H9 (cell line): ENCODE measurements around the gene C11orf21. TPM values are rescaled to one million over a fixed set of nuclear protein-coding genes. Genes with fewer than 3 reads are reported as not detected.

Experiments used
- DNase-seq: peaks from one replicate; pipeline ENCODE4 v3.0.0-alpha.2; 2017
- H2AFZ ChIP-seq: one replicate; pipeline ENCODE4 v1.6.1; 2013; ENCODE audit warnings: mild to moderate bottlenecking, low read length, control low read depth, moderate library complexity
- H2AK5ac ChIP-seq: 2 replicates; pipeline ENCODE4 v1.6.1; 2013; ENCODE audit warnings: low read length, control low read depth, mixed read lengths; ENCODE audit not compliant: insufficient read length
- H2BK120ac ChIP-seq: one replicate; pipeline ENCODE4 v1.6.1; 2013; ENCODE audit warnings: low read depth, mild to moderate bottlenecking, low read length, control low read depth, inconsistent platforms; ENCODE audit not compliant: poor library complexity, severe bottlenecking
- H2BK12ac ChIP-seq: 2 replicates; pipeline ENCODE4 v1.6.1; 2013; ENCODE audit warnings: low read length, control low read depth, mixed read lengths, low read depth; ENCODE audit not compliant: insufficient read length
- H2BK15ac ChIP-seq: 2 replicates; pipeline ENCODE4 v1.6.1; 2013; ENCODE audit warnings: low read depth, low read length, control low read depth
- H2BK20ac ChIP-seq: one replicate; pipeline ENCODE4 v1.6.1; 2013; ENCODE audit warnings: low read depth, mild to moderate bottlenecking, low read length, control low read depth, inconsistent platforms; ENCODE audit not compliant: poor library complexity, severe bottlenecking
- H2BK5ac ChIP-seq: 2 replicates; pipeline ENCODE4 v1.6.1; 2013; ENCODE audit warnings: low read length, control low read depth, mixed read lengths; ENCODE audit not compliant: insufficient read length
- H3K14ac ChIP-seq: 2 replicates; pipeline ENCODE4 v1.6.1; 2013; ENCODE audit warnings: low read length, control low read depth; ENCODE audit not compliant: insufficient read depth
- H3K18ac ChIP-seq: 2 replicates; pipeline ENCODE4 v1.6.1; 2013; ENCODE audit warnings: low read depth, mild to moderate bottlenecking, mixed read lengths, low read length, control low read depth; ENCODE audit not compliant: insufficient read length
- H3K23ac ChIP-seq: 2 replicates; pipeline ENCODE4 v1.6.1; 2013; ENCODE audit warnings: low read length, control low read depth, mixed read lengths, low read depth; ENCODE audit not compliant: insufficient read length
- H3K23me2 ChIP-seq: 2 replicates; pipeline ENCODE4 v1.6.1; 2013; ENCODE audit warnings: low read depth, mild to moderate bottlenecking, mixed read lengths, low read length, control low read depth; ENCODE audit not compliant: insufficient read length, poor library complexity, severe bottlenecking
- H3K27ac ChIP-seq: 2 replicates; pipeline ENCODE4 v1.5.1; 2013; ENCODE audit warnings: low read length, control low read depth, mixed read lengths, low read depth; ENCODE audit not compliant: insufficient read length
- H3K27me3 ChIP-seq: 2 replicates; pipeline ENCODE4 v1.6.1; 2013; ENCODE audit warnings: low read length, control low read depth, inconsistent platforms; ENCODE audit not compliant: insufficient read depth
- H3K4ac ChIP-seq: 2 replicates; pipeline ENCODE4 v1.6.1; 2013; ENCODE audit warnings: low read depth, mild to moderate bottlenecking, control low read depth, inconsistent platforms, low read length, moderate library complexity
- H3K4me1 ChIP-seq: 2 replicates; pipeline ENCODE4 v1.6.1; 2013; ENCODE audit warnings: low read length, control low read depth, inconsistent platforms; ENCODE audit not compliant: insufficient read depth
- H3K4me2 ChIP-seq: 2 replicates; pipeline ENCODE4 v1.6.1; 2013; ENCODE audit warnings: low read length, control low read depth, mixed read lengths; ENCODE audit not compliant: insufficient read length, insufficient read depth
- H3K56ac ChIP-seq: 2 replicates; pipeline ENCODE4 v1.6.1; 2013; ENCODE audit warnings: low read depth, mild to moderate bottlenecking, mixed read lengths, low read length, control low read depth; ENCODE audit not compliant: insufficient read length
- H3K79me1 ChIP-seq: 2 replicates; pipeline ENCODE4 v1.6.1; 2013; ENCODE audit warnings: low read depth, mild to moderate bottlenecking, moderate library complexity, low read length, control low read depth, inconsistent platforms; ENCODE audit not compliant: insufficient read depth, poor library complexity, severe bottlenecking
- H3K79me2 ChIP-seq: 2 replicates; pipeline ENCODE4 v1.6.1; 2013; ENCODE audit warnings: low read length, control low read depth, inconsistent platforms; ENCODE audit not compliant: insufficient read depth
- H3K9ac ChIP-seq: 2 replicates; pipeline ENCODE4 v1.6.1; 2013; ENCODE audit warnings: low read length, control low read depth, mixed read lengths; ENCODE audit not compliant: insufficient read length; ENCODE audit errors: extremely low read depth
- H3K9me3 ChIP-seq: one replicate; pipeline ENCODE4 v1.6.1; 2013; ENCODE audit warnings: low read depth, low read length, inconsistent platforms; ENCODE audit not compliant: control insufficient read depth
- H3T11ph ChIP-seq: one replicate; pipeline ENCODE4 v1.6.1; 2013; ENCODE audit warnings: mild to moderate bottlenecking, low read length, control low read depth, inconsistent platforms
- H4K20me1 ChIP-seq: one replicate; pipeline ENCODE4 v1.6.1; 2013; ENCODE audit not compliant: control insufficient read depth, insufficient read length, insufficient read depth
- H4K5ac ChIP-seq: 2 replicates; pipeline ENCODE4 v1.6.1; 2013; ENCODE audit warnings: low read depth, mild to moderate bottlenecking, mixed read lengths, low read length, control low read depth; ENCODE audit not compliant: insufficient read length
- H4K8ac ChIP-seq: replicated peaks from 2 replicates; pipeline ENCODE4 v1.6.1; 2013; ENCODE audit warnings: low read length, control low read depth, mixed read lengths, low read depth; ENCODE audit not compliant: insufficient read length
- H4K91ac ChIP-seq: 2 replicates; pipeline ENCODE4 v1.6.1; 2013; ENCODE audit warnings: low read depth, mild to moderate bottlenecking, moderate library complexity, mixed read lengths, low read length, control low read depth; ENCODE audit not compliant: insufficient read length
- H3K27ac Mint-ChIP-seq, 3 experiments: 2 replicates in 2 of 3; 3 replicates in 1 of 3; pipeline ENCODE4 v1.8.0; 2020 to 2021; ENCODE audit warnings: mixed read lengths in 3 of 3, mild to moderate bottlenecking in 1 of 3, moderate library complexity in 1 of 3
- H3K27me3 Mint-ChIP-seq: 2 replicates; pipeline ENCODE4 v1.8.0; 2021; ENCODE audit warnings: low read depth, mild to moderate bottlenecking, moderate library complexity, mixed read lengths
- H3K36me3 Mint-ChIP-seq, 3 experiments: 2 replicates in 2 of 3; 3 replicates in 1 of 3; pipeline ENCODE4 v1.8.0; 2020 to 2021; ENCODE audit warnings: low read depth in 3 of 3, mixed read lengths in 3 of 3; ENCODE audit not compliant: insufficient read depth in 1 of 3
- H3K4me1 Mint-ChIP-seq, 2 experiments: 2 replicates each; pipeline ENCODE4 v1.8.0; 2020; ENCODE audit warnings: mixed read lengths in 2 of 2
- H3K4me3 Mint-ChIP-seq, 2 experiments: 2 replicates in 1 of 2; 3 replicates in 1 of 2; pipeline ENCODE4 v1.8.0; 2020 to 2021; ENCODE audit warnings: mild to moderate bottlenecking in 2 of 2, mixed read lengths in 2 of 2, moderate library complexity in 1 of 2
- H3K9me3 Mint-ChIP-seq, 2 experiments: 2 replicates in 1 of 2; 3 replicates in 1 of 2; pipeline ENCODE4 v1.8.0; 2020; ENCODE audit warnings: mild to moderate bottlenecking in 2 of 2, mixed read lengths in 2 of 2, moderate library complexity in 1 of 2
- WGBS: extraction: QIAGEN DNeasy Blood & Tissue Kit; methylation state at CpG from one replicate; pipeline ENCODE4 v1.1.7; 2013; ENCODE audit warnings: missing lambda C conversion rate, low lambda C conversion rate, mixed read lengths; ENCODE audit not compliant: insufficient read length; ENCODE audit errors: extremely low coverage; 5-methylcytosine and 5-hydroxymethylcytosine counted together
- total RNA-seq: library from RNA; stranded (reverse); gene quantifications from 2 replicates; pipeline ENCODE4 v1.2.1, GENCODE V29; 2021
- TF ChIP-seq, protein P1 (sequence below): fragments of 200-600 bp; sonication (generic); conservative IDR thresholded peaks from 3 replicates; pipeline ENCODE4 v1.8.0; 2021; ENCODE audit warnings: antibody characterized with exemption, mild to moderate bottlenecking

The C11orf21 gene
- total RNA-seq, 1 experiment from 2014 or later, result not detected

DNA sequence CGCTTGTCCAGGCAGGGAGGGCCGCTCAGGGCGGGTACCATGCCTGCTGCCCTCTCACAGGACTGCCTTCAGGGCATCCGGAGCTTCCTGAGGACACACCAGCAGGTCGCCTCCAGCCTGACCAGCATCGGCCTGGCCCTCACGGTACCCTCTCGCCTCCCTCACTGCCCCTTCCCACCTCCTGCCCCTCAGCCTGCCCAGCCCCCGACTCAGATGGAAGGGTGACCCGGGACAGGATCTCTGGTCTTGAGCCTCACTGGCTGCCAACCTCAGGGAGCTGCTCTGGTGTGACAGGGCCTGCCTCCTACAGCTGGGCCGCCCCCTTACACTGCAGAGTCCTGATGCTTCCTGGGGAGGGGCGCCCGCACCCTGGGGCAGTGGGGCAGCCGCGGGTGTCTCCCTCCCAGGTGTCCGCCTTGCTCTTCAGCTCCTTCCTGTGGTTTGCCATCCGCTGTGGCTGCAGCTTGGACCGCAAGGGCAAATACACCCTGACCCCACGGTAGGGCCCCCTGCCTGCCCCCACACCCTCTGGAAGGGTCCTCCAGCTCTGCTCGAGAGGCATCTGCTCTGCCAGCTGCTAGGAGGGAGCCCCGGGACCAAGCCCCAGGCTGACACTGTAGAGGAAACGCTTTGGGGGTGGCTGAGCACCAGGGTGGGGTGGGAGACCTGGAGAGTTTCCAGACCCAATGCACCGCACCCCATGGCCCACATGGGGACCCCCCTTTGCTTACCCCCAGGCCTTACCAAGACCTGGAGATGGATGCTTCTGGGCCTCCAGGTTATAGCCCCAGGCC lies 14.6 kb upstream of the C11orf21 start:
- Histone ChIP-seq H3K4ac (no peak overlapping the region), H3K9ac (no peak overlapping the region), H3K79me2 (no peaks in the 10 kb centered on the region), H3K27me3 (no peaks in the 10 kb centered on the region; the same call in 1 of the 2 replicates), H2BK15ac (no peak overlapping the region), H3K9me3 (no peaks in the 10 kb centered on the region), H4K8ac (no peak overlapping the region), H2AFZ (no peak overlapping the region), H2BK20ac (no peak overlapping the region), H3K27ac (no peak overlapping the region), H3K4me1 (no peaks in the 10 kb centered on the region), H4K91ac (no peak overlapping the region), H2BK5ac (no peak overlapping the region), H3K18ac (no peak overlapping the region), H3K4me2 (no peak overlapping the region), H3K14ac (peak overlapping the region; percentile 54; the same call in 1 of the 2 replicates), H4K20me1 (no peaks in the 10 kb centered on the region), H3K79me1 (no peaks in the 10 kb centered on the region), H2AK5ac (no peak overlapping the region), H3K56ac (no peak overlapping the region), H3K23me2 (no peaks in the 10 kb centered on the region), H4K5ac (no peak overlapping the region), H2BK120ac (no peak overlapping the region), H2BK12ac (no peak overlapping the region), H3K23ac (no peak overlapping the region), H3T11ph (no peak overlapping the region)
- Mint-ChIP-seq H3K27me3 (peaks cover 28% of the 10 kb centered on the region), H3K4me3 (no peak overlapping the region), H3K9me3 (peaks cover 0 to 3% of the 10 kb centered on the region in 2 experiments; a peak in 1 of 5 replicates), H3K36me3 (no peaks in the 10 kb centered on the region), H3K27ac (no peak overlapping the region), H3K4me1 (no peaks in the 10 kb centered on the region)
- WGBS, result no CpG with 5 or more reads among the region's 23 CpGs
- DNase-seq, result no peak
- TF ChIP-seq, protein P1, sequence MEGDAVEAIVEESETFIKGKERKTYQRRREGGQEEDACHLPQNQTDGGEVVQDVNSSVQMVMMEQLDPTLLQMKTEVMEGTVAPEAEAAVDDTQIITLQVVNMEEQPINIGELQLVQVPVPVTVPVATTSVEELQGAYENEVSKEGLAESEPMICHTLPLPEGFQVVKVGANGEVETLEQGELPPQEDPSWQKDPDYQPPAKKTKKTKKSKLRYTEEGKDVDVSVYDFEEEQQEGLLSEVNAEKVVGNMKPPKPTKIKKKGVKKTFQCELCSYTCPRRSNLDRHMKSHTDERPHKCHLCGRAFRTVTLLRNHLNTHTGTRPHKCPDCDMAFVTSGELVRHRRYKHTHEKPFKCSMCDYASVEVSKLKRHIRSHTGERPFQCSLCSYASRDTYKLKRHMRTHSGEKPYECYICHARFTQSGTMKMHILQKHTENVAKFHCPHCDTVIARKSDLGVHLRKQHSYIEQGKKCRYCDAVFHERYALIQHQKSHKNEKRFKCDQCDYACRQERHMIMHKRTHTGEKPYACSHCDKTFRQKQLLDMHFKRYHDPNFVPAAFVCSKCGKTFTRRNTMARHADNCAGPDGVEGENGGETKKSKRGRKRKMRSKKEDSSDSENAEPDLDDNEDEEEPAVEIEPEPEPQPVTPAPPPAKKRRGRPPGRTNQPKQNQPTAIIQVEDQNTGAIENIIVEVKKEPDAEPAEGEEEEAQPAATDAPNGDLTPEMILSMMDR, result no peak
